NCI-H1417 (cell line): ENCODE measurements around the gene TTR.

Source experiments
- DNase-seq, 3 experiments: peaks; one replicate each; lab custom pipeline; 2025; lab: John Stamatoyannopoulos, UW

TTR gene

DNA sequence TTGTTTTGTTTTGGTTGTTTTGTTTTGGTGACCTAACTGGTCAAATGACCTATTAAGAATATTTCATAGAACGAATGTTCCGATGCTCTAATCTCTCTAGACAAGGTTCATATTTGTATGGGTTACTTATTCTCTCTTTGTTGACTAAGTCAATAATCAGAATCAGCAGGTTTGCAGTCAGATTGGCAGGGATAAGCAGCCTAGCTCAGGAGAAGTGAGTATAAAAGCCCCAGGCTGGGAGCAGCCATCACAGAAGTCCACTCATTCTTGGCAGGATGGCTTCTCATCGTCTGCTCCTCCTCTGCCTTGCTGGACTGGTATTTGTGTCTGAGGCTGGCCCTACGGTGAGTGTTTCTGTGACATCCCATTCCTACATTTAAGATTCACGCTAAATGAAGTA is at the start of gene TTR:
Gene TTR, plus strand, starts transcription at position 250 of the 400 bp plus-strand sequence. Its CDS starts 26 bp downstream, at position 276.
- DNase-seq, result no peak

DNA sequence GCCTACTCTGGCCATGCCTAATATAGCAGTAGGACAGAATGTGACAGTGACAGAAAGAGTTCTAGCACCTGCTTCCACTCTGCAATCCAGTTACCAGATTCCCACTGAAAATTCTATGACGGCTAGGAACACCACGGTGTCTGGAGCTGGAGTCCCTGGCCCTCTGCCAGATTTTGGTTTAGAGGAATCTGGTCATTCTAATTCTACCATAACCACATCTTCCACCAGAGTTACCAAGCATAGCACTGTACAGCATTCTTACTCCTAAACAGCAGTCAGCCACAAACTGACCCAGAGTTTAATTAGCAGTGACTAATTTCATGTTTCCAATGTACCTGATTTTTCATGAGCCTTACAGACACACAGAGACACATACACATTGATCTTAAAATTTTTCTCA is 45.2 kb upstream of the TTR start:
- DNase-seq, result peak in 1 of 3 experiments; percentile 17

DNA sequence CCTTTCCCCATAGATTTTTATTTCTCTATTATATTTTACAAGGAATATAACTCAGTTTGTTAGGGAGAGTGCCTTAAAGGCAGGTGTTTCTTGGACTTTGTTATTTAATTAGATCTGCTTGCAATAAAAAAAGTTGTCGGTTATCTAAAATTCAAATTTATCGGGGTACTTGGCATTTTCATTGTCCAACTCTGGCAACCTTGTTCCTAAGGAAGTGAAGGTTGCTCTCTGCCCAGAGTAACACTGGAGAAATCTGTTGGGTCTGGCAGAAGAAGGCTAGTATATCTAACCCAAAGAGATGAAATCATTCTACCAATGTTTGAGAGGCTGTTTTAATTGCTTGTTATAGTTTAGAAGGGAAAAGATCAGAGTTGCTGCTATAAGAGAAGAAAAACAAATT is 42.8 kb upstream of the TTR start:
- DNase-seq, result no peak

DNA sequence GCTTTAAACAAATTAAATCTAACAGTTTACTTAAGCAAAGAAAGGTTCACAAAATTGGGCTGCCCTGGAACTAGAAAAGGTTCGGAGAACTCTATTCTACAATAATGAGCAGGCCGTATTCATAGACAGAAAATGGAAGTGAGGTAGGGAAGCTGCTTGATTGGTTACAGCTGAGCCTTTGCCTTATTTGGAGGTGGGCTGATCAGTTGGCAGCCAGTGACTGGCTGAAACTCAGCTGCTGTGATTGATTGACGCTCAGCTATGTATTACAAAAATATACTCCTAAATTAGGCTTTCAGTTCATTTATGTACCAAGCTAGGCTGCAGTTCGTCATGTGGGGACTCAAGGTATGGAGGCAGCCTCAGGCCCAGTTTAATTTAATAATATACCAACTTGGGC is 42.3 kb upstream of the TTR start:
- DNase-seq, result no peak

DNA sequence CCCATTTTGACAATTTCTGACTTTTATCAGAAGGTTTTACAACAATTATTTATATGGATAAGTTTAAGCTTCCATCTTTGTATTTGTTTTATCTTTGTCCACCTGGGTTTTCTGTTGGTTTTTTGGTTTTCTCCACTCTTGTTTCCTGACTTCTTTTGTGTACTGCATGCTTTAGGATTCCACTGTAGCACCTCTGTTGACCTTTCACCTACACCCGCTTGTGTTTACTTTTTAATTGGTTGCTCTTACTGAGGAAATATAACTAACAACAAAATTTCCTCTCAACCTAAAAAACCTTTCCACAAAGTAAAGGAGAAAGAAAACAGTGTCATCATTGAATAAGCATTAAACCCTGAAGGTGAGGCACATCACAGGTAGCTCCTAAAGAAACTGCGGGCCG is 39.8 kb upstream of the TTR start:
- no peak for DNase-seq

DNA sequence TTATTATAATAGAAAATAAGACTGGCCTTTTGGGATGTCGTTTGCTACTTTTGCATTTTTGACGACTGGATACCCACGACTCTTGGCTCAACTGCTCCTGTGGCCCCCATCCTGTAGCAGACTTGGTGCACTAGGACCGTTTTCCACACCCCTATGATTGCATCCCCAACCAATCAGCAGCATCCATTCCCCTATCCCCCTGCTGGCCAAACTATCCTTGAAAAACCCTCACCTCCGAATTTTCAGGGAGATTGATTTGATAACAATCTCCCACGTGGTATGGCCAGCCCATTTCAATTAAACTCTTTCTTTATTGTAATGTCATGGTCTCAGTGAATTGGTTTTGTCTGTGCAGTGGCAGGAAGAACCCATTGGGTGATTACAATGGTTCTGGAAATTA is 37.9 kb upstream of the TTR start:
- DNase-seq, result peak in 1 of 3 experiments; percentile 19

DNA sequence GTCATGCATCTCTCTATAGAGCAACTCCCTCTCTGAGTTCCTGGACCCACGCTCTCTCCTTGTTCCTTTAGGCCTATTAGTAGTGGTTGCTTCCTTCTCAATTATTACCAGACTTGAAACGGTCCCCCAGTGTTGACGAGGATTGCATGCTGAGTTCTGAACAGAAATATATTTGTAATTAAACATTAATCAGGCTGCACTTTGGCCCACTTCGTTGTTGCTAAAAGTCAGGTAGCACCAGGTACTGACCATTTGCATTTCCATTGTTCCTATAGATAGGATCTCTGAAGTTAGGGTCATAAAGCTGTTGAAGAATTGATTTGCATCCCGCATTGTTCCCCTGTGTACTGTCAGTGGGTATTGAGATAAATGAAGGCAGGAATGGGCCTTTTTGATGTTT is 36.9 kb upstream of the TTR start:
- no peak for DNase-seq

DNA sequence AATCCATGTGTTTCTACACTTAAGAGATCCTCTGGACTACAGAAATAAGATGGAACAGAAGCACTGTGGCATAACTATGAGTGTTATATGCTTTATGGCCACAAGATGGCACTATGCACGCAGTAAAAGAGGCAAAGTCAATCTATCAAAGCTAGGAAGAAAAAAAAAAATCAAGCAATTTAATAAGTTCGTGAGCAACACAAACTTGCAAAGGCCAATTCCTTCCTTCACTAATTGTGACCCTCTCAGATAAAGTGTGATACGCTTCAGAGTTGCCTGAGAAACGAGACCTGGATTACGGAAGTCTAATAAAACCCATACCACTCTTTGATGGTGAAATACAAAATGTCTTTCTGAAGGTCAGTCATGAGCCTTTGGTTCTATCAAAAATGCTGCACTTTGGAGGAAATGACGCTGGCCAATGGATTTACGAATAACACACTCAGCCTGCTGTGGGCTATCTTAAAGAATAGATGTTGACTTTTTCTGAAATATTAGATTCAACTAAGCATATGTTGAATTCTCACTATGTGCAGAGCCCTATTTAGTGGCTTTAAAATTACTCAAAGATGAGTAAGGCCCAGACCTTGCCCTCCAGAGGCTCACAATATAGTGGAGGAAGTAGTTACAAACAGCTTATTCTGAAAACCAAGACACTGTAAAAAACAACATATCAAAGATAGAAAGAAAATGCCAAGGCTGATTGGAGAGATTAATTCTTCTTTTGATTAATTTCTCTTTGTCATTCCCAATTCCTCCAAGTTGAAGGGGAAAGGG is 35.5 kb upstream of the TTR start:
- DNase-seq, result peak; percentile 55 to 89 (median 67)

DNA sequence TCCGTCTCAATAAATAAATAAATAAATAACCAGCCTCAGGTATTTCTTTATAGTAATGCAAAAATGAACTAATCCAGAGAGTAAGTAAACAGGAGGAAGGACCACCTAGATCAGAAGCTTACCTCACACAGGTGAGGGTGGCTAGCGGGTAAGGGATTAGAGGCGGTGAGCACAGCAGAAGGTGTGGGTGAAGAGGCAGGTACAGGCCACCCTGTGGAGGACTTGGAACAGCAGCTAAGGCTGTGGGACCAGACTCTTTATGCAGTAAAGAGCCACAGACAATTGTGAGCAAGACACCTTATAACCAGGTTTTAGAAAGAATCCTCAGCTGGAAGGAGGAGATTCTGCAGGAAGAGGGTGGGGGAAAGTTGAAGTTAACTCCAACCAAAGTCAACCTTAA is 34.2 kb upstream of the TTR start:
- no peak for DNase-seq

DNA sequence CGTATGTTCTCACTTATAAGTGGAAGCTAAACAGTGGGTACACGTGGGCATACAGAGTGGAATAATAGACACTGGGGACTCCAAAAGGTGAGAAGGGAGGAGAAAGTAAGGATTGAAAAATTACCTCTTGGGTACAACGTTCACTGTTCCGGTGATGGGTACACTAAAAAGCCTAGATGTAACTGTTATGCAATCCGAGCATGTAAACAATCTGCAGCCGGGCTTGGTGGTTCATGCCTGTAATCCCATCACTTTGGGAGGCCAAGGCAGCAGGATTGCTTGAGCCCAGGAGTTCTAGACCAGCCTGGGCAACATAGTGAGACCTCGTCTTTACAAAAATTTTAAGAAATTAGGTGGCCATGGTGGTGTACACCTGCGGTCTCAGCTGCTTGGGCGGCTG is 33.1 kb upstream of the TTR start:
- no peak for DNase-seq

DNA sequence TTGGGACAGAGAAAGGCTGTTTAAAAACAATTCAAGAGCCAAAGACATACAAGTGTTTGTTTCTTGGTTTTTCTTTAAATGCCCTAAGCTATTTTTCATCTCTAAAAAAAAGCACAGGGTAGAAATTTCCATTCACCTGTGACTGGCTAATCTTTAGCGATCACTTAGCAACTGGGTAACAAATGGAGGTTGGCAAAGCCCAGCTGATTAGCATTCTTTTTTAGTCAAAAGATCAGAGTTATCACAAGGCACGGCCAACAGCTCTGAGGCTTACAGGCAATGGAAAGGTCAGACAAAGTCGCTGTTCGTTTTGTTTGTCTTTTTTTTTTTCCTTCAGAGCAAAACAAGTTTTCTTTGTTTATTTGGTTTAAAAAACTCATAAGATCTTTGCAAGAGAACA is 29.0 kb upstream of the TTR start:
- no peak for DNase-seq

DNA sequence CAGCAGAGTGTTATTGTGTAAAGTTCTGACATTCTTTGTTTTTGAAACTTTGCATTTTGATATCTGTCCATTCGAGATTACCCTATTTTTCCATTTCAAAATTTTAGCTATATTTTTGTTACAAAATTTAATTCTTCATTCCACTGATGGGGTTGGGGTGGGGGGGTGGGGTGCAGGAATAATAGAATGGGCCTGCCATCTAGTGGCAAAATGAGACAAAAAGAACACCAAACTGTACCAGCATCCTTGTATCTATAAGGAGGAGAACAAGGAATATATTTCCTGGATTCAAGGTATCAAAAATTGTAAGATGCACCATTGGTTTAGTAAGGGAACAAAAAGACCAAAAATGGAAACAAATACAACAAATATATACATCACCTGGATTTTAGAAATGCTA is 27.9 kb upstream of the TTR start:
- DNase-seq, result peak in 1 of 3 experiments; percentile 9

DNA sequence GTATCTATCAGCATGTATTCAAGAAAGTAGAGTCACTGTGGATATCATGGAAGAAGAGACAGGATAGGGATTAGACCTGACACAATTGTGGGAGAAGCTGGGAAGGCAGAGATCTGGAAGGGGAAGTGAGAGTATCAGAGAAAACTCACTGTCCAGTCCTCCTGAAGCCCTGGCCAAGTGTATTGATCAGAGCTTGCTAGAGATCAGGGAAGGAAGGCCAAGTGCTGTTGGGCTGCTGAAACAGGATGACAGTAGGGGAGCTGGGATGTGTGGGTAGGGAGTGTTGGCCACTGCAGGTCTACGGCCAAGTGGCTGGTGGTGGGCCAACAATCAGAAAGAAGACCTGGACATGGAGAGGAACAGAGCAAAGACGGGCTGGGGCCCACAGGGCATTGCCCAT is 26.3 kb upstream of the TTR start:
- DNase-seq, result no peak

DNA sequence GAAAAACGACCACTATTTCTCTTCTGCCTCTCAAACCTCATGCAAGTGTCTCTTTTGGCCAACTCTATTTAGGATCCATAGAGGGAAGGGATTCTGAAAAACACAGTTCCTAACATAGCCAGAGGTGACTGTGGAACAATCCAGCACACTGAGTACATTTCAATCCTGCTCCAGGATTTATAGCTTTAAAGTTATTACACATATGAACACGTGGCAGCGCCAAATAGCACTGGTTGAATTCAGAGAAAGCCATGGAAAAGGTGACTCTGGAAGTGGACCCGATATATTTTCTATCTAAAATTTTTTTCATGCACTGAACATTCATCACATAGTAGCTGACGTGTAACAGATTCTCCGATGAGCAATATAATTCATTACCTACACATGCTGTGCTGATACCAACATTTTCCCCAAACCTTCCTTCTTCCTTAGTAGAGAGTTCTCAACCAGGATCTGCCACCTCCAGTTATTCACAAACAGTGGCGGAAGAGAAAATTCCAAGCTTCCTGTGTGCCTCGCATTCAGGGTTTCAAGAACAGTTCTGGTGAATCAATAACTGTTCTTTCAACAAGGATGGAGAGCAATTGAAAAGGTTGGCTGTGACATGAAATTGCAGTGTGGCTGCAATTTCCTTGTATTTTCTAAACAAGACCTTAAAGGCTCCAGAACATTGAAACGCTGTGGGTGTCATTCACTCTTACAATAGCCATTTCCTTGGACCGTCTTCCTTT is 25.7 kb upstream of the TTR start:
- DNase-seq, result no peak

DNA sequence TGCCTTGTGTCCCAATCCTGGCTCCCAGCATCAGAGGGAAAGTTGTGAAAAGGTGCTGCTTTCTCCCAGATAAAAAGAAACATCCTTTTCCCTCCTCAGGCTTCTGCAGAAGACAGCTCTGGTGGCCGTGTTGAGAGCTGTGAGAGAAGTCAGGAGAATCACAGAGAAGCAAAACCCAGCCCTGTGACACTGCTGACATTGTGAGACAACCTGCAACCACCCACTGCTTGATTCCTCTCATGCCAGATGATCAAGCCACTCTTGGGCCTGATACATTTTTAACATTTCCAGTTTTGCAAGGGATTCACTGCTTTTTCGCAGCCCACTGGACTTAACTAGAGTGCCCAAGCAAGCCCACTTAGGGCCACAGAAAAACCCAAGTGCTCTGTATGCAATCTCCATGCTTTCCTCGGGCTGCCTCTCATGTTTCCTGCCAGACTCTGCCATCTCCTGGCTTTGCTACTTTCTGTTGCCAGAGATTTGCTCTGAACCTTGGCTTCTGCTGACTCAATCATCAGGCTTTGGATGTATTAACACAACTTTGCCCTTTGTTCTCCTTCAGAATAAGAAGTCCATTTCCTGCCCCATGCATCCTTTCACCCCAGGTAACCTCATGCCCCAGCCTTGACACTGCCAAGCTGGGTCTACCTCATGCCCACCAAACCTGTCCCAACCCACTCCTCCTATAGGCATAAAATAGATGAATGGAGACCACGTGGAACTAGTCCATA is 24.9 kb upstream of the TTR start:
- DNase-seq, result no peak

DNA sequence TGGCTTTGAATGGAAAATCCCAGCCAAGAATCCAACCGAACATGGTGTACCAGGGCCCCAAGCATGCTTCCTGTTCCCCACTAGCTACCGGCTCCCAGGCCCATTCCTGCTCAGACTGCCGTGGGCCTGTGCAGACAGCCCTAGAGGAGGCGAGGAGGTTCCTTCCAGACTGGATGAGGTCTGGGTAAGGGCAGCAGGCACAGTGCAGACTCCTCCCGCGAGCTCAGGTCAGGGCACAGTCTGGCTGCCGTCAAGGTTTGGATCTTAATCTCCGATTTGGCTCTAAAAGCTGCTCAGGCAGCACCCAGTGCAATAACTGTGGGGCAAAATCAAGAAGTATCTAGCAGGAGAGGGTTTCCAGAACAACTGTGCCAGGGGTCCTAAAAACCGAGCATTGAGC is 19.3 kb upstream of the TTR start:
- no peak for DNase-seq

DNA sequence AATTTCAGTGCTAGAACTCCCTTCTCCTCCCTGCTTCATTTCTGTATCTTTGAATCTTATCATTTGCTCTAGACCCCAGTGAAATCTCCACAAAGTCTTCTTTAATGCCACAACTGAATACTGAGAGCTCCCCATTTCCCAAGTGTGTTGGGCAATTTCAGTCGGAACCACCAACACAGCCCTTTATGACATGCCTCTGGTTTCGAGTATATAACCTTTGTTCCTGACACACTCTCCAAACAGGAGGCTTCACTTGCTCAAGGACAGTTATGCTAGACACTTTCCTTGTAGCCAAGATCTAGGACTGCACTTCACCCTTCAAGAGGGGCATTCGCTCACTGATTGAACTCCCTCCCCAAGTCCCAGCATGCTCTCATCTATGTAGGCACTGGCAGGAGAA is 18.6 kb upstream of the TTR start:
- no peak for DNase-seq

DNA sequence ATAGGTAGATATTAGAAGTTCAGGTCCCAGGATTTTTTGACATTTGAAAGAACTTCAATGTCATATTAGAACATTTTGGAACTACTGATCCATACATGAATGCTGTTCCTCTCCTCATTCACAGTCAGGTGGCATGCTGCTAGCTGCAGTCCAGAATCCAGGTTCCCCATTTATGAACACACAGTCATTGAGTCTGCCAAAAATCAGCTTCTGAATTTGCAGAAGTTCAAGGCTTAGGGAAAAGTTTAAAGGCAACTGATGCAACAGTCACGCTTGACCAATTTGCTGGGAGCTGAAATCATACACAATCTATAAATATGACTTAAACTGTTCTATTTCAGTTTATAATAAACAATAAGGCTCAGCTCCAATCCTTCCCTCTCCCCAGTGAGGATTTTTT is 17.3 kb upstream of the TTR start:
- DNase-seq, result no peak

DNA sequence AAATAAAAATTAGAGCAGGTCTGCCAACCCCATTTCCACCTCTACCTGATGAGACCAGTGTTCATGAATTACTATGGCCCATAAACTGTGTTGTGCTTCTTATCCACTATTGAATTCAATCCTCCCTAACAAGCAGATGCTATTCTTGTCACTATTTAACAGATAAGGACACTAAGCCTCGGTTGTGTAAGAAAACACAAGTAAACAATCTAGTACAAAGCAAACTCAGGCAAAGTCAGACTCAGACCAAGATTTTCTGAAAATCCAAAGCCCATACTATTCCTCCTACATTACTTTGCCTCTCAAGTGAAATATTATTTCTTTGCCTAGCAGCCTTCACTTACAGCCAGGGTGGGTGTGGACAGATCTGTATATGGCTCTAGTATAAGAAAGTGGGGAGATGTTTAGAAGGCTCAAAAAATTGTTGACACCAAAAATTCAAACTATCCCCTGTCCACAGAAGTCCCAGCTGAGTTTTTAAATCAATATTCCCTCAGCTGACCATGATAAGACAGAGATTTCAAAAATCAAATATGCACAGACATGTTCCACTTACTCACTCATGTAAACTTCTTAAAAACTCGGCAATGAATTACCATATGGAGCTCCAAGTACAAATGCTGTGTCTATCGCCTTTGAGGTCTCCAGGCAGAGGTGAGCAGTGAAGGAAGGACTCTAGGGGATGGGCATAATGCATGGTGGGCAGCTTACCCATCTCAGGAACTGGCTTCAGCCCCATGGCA is 16.0 kb upstream of the TTR start:
- no peak for DNase-seq

DNA sequence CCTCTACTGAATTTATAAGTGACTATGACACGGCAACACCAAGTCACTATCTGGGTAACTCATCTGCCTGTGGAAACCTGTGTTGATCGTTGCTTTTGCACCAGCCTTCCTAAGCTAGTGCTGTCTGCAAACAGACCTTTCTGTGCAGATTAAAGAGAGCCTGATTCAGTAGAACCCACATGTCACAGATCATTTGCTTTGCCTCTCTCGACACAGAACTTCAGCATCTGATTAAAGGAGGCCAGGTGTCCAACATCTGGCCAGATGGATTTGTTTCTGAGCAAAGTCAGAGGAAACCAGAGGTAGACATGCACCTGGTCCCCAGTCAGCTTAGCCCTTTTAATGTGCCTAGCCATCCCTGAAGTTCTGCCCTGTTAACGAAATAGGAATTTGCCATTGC is 15.0 kb upstream of the TTR start:
- DNase-seq, result peak in 1 of 3 experiments; percentile 11

DNA sequence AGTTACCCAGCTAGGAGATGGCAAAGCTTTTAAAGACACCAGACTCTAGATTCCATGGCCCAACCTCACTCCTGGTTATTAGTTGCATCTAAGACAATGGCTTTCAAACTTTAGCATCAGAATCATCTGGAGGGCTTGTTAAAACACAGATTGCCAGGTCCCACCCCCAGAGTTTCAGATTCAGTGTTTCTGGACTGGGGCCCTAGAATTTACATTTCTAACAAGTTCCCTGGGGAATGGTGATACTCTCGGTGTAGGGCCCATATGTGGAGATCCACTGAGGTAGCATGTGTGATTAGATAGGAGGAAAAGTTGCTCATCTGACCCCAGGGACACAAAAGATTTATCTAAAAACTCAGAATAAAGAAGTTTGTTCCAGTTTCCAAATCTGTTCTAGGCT is 14.5 kb upstream of the TTR start:
- DNase-seq, result no peak

DNA sequence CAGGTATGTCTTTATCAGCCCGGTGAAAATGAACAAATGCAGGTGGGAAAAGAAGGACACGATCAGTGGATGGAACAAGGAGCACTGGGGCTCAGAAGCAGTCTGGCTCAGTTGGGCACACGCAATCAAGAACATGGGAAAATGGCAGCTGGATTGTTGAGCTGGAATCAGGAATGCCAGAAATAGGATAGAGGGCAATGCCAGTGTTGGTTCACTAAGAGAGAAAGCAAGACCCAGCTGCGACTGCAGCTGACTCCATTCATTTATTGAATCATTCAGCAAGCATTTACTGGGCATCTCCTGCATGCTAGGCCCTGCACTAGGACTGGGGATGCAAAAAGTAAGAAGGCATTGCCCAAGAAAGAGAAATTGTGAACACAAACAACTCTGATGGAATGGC is 13.6 kb upstream of the TTR start:
- no peak for DNase-seq
